K562 (cell line): Measurements from ENCODE around the gene CBX8. TPM values are rescaled to one million over a fixed set of nuclear protein-coding genes. Genes with fewer than 3 reads are reported as not detected.

Experiments used
- BCOR ChIP-seq: fragments of 450-650 bp; IDR thresholded peaks from 2 replicates; pipeline ENCODE4 v1.6.1; 2016
- CHD2 ChIP-seq: IDR thresholded peaks from 2 replicates; pipeline ENCODE4 v1.6.1; 2011; ENCODE audit warnings: low read depth, low read length
- FOXM1 ChIP-seq, 2 experiments: fragments of 450-650 bp in 1 of 2; sonication (generic) in 1 of 2; formaldehyde crosslinking in 1 of 2; IDR thresholded peaks; 2 replicates each; pipeline versions ENCODE4 v1.6.1 to v1.9.0; 2017 to 2022; ENCODE audit warnings: low read depth in 2 of 2, mild to moderate bottlenecking in 2 of 2, missing genetic modification reagents in 1 of 2, moderate library complexity in 1 of 2
- PBX2 ChIP-seq, 2 experiments: IDR thresholded peaks in 1 of 2; conservative IDR thresholded peaks in 1 of 2; 2 replicates each; pipeline ENCODE4 v1.6.1; 2016; ENCODE audit warnings: low read depth in 2 of 2, mild to moderate bottlenecking in 1 of 2, missing compliant biosample characterization in 1 of 2, missing genetic modification characterization in 1 of 2, moderate library complexity in 1 of 2
- SP1 ChIP-seq: sonication (generic); formaldehyde crosslinking; IDR thresholded peaks from 2 replicates; pipeline ENCODE4 v1.8.1; 2022; ENCODE audit warnings: mild to moderate bottlenecking, missing genetic modification reagents
- ZBTB7A ChIP-seq: IDR thresholded peaks from 2 replicates; pipeline ENCODE4 v1.6.1; 2011; ENCODE audit warnings: low read depth, mild to moderate bottlenecking, low read length, moderate library complexity, borderline replicate concordance; ENCODE audit not compliant: control insufficient read depth
- polyA plus RNA-seq, 8 experiments: library from polyadenylated mRNA; depleted of rRNA in 4 of 8; stranded (reverse) in 5 of 8; unstranded in 3 of 8; fragments of >200 nt; fragmentation: Nextera tagmentation in 2 of 8; fragmentation: Illumina TruSeq in 1 of 8; extraction: Ambion mirVana in 2 of 8; extraction: Trizol in 1 of 8; gene quantifications; 2 replicates each; pipeline versions ENCODE4 v1.2.1 to v1.2.3, GENCODE V29; 2011 to 2014; ENCODE audit warnings: inconsistent platforms in 1 of 8, missing spikeins in 1 of 8
- total RNA-seq, 7 experiments: library from RNA; depleted of rRNA in 6 of 7; stranded (reverse); fragments of >200 nt in 6 of 7; fragmentation: Illumina TruSeq in 2 of 7; extraction: Trizol in 2 of 7; gene quantifications; 2 replicates each; pipeline versions ENCODE4 v1.2.1 to v1.2.3, GENCODE V29; 2011 to 2021; ENCODE audit warnings: low replicate concordance in 1 of 7
- TF ChIP-seq, protein P1 (sequence below): fragments of 200-800 bp; sonication (Bioruptor generic); IDR thresholded peaks from 2 replicates; pipeline ENCODE4 v1.6.1; 2016; ENCODE audit warnings: missing genetic modification characterization, missing compliant biosample characterization

CBX8 gene
- total and polyA plus RNA-seq, 9 of the 15 experiments (the other 6 are each of a cell fraction or from before 2014, with no cell fraction given): 0.08 to 11.9 (median 2.6) TPM

DNA sequence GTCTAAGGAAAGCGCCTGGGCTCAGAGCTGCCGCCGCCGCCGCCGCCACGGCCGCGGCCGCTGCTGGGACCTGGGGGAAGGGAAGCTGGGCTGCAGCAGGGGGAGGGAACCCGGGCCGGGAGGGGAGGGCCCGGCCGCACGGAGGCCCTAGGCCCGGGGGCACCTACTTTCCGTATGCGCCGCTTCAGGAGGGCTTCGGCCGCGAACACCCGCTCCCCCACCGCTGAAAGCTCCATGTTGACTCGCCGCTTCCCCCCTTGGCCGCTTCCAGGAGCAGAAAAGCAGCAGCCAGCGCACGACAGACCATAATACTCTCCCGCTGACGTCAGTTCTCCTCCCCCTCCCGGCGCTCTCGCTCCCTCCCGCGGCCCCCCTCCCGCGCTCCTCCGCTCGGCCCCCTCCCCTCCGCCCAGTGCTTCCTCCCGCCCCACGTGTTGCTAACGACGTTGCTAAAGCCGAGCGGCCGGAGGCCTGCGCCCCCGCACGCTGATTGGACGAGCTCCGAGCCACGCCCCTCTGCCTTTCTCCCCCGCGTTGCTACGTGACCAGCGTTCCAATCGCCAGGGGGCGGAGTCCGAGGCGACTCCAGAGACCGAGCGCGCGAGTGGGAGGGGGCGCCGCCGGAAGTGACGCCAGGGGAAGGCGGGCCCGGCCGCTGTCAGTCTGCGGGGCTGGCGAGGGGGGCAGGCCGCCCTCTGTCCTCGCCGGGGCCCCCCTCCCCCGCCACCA, at the start of gene CBX8 (continued):
- TF ChIP-seq ZBTB7A (peak; percentile 84; the same call in 1 of the 2 replicates), BCOR (0 out of 2 replicates have a peak, but pooled peaks have one; percentile 16), CHD2 (peak; percentile 66; the same call in 1 of the 2 replicates), FOXM1 (IDR thresholded peaks at IDR 0.05; ENCODE audit: low read depth) (peak; percentile 21; the same call in 1 of the 2 replicates), FOXM1 (CRISPR knock-in tag; IDR thresholded peaks at IDR 0.05; ENCODE audit: low read depth) (no peak), SP1 (peak; percentile 95), PBX2 (CRISPR knock-in tag; IDR thresholded peaks at IDR 0.05; ENCODE audit: low read depth) (peak; percentile 63), PBX2 (tag; conservative IDR thresholded peaks at IDR 0.05; ENCODE audit: low read depth) (peak; percentile 85)
- TF ChIP-seq, protein P1, sequence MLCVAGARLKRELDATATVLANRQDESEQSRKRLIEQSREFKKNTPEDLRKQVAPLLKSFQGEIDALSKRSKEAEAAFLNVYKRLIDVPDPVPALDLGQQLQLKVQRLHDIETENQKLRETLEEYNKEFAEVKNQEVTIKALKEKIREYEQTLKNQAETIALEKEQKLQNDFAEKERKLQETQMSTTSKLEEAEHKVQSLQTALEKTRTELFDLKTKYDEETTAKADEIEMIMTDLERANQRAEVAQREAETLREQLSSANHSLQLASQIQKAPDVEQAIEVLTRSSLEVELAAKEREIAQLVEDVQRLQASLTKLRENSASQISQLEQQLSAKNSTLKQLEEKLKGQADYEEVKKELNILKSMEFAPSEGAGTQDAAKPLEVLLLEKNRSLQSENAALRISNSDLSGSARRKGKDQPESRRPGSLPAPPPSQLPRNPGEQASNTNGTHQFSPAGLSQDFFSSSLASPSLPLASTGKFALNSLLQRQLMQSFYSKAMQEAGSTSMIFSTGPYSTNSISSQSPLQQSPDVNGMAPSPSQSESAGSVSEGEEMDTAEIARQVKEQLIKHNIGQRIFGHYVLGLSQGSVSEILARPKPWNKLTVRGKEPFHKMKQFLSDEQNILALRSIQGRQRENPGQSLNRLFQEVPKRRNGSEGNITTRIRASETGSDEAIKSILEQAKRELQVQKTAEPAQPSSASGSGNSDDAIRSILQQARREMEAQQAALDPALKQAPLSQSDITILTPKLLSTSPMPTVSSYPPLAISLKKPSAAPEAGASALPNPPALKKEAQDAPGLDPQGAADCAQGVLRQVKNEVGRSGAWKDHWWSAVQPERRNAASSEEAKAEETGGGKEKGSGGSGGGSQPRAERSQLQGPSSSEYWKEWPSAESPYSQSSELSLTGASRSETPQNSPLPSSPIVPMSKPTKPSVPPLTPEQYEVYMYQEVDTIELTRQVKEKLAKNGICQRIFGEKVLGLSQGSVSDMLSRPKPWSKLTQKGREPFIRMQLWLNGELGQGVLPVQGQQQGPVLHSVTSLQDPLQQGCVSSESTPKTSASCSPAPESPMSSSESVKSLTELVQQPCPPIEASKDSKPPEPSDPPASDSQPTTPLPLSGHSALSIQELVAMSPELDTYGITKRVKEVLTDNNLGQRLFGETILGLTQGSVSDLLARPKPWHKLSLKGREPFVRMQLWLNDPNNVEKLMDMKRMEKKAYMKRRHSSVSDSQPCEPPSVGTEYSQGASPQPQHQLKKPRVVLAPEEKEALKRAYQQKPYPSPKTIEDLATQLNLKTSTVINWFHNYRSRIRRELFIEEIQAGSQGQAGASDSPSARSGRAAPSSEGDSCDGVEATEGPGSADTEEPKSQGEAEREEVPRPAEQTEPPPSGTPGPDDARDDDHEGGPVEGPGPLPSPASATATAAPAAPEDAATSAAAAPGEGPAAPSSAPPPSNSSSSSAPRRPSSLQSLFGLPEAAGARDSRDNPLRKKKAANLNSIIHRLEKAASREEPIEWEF: no peak
- TF ChIP-seq, all 486 proteins: peak for 111
